ENCODE measurements around the gene DRC7.
"Not testable (repeated sequence)": the region's sequence is repeated elsewhere in the genome, so short reads cannot be mapped to it uniquely, and the experiment has no call there.

DRC7 gene

GRCh38 chr16:57761957-57762356 lies 67.4 kb downstream of the DRC7 start:
- DNase-seq (ENCODE audit: low read depth), result no peak

GRCh38 chr16:57762365-57763040 lies 67.9 kb downstream of the DRC7 start:
- no peak for DNase-seq (ENCODE audit: low read depth)

DNA sequence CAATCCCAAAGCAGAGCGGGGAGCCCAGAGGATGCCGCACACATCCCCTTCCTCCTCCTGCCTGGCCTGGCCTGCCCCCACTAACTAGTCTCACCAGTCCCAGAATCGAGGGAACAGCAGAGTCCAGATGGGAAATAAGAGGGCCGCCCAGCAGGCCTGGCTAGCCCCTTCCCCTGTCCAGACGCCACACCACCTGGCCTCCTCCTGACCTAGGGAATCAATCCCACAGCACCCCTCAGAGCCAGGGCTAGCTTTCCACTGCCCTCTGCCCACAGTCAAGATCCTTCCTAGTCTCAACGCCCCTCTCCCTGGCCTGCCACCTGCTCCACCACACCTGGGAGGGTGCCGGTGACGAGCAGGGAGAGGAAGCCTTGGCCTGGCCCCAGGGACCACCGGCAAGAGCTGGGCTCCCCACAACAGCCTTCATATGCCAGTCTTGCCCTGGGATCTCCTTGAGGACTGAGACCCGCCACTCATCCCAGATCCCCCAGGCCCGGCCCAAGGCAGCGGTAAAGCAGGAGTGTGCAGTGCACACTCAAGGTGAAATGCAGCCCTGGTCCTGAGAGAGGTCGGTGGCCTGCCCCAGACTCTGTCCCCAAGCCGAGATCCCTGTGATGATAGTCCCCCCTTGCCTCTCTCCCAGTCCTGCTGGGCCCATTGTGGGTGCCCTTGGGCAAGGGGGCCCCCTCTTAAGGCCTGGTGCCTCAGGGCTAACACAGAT lies 68.8 kb downstream of the DRC7 start:
- DNase-seq (ENCODE audit: low read depth), result no peak

- no peak for DNase-seq (ENCODE audit: low read depth)
Measured at GRCh38 chr16:57764006-57764340, 69.4 kb downstream of the DRC7 start.

DNA sequence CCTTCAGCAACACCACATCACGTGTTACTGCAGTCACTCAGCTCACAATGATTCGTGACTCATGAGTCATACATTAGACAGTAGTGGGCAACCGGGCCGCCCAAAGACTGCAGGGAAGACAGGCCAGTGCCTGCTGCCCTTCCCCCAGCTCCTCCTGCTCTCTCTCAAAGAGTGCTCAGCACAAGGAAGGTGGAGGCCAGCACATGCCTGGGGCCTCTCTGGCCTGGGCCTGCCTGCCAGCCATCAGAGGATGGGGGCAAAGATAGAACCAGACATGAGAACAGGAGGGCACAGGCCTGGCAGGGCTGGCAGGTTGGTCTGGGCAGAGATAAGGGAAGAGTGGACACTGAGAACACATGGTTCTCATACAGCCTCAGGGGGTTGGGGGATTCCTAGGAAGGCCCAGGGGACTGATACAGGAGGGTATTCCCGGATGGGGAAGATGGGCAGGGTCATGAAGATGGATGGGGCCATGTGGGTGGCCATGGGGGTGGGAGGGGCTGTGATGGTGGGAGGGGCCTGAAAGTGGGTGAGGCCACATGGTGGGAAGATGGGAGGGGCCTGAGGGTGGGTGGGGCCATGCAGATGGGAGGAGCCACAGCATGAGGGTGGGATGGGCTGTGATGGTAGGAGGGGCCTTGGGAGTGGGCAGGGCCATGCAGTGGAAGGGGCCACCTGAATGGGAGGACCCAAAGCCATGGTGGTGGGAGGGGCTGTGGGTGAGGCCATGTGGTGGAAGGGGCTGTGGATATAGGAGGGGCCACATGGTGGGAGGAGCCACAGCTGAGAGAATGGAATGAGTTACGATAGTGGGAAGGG lies 69.9 kb downstream of the DRC7 start:
- DNase-seq (ENCODE audit: low read depth), result peak; percentile 96

DNA sequence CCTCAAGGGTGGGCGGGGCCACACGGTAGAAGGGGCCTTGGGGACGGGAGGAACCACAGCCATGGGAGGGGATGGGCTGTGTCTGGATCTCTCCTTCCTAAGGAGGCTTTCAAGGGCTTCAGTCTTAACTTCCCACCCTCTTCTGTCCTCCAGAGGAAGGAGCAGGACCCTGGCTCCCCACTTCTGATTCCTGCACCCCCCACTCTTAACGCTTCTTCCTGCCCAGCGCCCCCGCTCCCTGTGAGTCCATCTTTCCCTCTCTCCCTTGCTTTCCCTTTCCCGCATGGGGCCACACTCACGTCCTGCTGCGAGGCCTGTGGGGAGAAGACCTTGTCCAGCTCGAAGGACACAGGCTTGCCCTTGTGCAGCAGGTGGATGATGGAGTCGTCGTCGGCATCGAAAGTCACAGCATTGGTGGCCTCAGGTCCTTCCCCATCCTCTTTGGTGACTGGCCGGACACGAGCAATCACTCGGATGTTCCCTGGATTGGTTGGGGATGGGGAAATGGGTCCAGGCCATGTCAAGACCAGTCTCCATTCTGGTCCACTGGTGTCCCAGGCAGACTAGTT lies 70.6 kb downstream of the DRC7 start:
- no peak for DNase-seq (ENCODE audit: low read depth)

- no peak for DNase-seq (ENCODE audit: low read depth)
Measured at GRCh38 chr16:57766714-57767348, 72.2 kb downstream of the DRC7 start.

GRCh38 chr16:57769541-57770145 lies 75.0 kb downstream of the DRC7 start:
- DNase-seq (ENCODE audit: low read depth), result no peak

DNA sequence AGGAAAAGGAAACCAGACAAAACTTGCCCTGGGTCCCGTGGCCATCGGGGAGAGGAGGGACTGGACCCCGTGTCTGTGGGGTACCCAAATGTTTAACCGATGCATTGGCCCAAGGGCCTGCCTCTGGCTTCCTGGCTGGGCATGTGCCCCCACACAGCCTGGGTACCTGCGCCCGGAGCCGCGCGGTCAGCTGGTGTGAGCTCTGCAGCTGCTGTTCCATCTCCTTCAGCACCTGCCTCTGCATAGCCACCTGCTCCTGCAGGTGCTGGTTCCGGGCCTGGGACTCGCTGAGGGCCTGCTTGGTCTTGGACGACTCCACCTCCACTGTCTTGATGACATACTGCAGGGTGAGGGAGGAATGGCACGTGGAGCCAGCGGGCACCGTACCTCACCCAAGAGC lies 75.8 kb downstream of the DRC7 start:
- DNase-seq (ENCODE audit: low read depth), result no peak

DNA sequence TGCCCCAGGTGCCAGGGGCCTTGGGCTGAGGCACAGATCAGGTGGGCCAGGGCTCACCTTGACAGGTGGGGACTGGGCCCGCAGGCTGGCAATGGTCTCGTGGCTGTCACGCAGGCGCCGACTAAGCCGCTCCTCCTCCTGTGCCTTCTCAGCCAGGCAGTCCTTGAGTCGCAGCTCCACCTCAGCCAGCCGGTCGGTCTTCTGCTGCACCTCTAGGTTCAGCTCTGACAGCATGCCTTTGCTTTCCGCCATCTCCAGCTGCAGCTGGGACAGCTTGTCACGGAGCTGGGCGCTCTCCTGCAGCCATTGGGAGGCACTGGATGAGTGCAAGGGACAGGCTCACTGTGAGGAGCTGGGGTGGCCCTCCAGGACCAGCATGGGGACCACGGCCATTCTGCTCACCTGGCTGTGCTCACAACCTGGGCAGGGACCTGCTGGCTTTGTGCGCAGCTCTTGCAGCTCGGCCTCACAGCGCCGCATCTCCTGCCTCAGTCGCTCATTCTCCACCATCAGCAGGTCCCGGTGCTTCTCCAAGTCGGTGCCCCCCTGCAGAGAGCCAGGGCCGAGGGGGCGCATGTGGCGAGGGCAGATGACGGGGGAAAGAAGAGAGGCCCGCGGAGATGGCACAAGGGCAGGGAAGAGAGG lies 76.7 kb downstream of the DRC7 start:
- DNase-seq (ENCODE audit: low read depth), result no peak

DNA sequence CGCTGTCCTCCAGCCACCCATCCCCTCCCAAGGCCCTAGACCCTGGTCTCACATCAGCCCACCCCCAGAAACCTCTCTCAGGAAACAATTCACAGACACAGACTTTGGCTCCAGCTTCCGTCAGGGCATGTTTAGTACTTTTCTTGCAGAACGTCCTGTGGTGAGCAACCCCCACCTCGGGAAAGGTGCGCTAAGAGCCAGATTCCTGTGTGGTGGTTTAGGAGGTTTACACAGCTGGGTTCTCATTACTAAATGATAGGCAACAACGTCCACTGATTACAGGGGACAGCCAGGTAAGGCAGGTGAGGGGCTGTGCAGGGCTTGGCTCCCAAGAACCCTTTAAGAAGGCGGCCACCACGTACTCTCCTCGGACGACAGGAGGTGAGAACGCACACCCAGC lies 78.4 kb downstream of the DRC7 start:
- no peak for DNase-seq (ENCODE audit: low read depth)

DNA sequence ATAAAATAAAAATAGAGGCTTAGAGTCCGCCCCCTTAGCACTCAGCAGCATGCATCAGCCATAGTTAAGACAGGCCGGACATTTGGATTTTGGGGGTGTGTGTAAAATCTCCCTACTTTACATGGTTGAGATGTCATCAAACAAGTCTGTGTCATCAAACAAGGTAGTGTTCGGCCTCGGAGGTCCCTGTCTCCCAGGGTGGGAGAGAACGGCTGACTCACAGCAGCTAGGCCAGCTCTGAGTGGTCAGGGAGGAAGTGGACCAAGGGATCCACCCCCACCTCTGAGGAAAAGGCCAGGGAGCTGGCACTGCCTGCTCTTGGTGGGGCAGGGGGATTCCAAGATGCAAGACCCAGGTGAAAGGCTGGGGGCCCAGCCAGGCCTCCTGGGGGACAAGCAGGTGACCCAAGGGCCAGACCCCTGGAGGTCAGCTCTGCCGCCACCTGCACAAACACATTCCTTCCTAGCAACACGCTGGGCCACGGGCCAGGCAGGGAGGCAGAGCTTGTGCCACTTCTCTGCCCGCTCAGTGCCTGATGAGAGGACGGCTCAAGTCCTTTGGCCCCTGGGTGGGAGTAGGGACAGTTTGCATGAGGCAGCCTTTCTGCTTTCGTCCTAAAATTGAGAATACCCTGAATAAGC lies 79.2 kb downstream of the DRC7 start:
- peak; percentile 21 for DNase-seq (ENCODE audit: low read depth)

DNA sequence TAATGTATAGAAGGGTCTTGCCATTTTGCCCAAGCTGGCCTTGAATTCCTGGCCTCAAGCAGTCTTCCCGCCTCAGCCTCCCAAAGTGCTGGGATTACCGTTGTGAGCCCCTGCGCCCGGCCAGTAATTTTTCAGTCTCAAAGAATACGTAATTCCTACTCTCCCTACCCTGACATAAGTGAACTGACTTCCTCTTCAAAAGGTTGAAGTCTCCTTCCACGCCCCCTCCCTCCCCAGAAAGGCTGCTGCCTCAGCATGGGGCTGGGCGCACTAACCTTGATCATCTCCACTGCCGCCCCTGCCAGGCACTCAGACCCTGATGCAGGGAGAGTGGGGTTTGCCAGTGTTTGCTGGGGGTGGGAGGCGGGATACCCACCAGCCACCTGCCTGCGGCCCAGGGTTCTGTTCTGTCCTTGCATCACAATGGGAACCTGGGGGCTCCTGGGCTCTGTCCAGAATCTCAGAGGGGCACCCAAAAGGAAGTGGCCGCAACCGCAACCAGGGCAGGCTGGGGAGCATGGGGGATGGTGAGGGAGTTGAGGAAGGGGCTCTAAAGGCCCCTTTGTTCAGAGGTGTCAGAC lies 80.2 kb downstream of the DRC7 start:
- no peak for DNase-seq (ENCODE audit: low read depth)

DNA sequence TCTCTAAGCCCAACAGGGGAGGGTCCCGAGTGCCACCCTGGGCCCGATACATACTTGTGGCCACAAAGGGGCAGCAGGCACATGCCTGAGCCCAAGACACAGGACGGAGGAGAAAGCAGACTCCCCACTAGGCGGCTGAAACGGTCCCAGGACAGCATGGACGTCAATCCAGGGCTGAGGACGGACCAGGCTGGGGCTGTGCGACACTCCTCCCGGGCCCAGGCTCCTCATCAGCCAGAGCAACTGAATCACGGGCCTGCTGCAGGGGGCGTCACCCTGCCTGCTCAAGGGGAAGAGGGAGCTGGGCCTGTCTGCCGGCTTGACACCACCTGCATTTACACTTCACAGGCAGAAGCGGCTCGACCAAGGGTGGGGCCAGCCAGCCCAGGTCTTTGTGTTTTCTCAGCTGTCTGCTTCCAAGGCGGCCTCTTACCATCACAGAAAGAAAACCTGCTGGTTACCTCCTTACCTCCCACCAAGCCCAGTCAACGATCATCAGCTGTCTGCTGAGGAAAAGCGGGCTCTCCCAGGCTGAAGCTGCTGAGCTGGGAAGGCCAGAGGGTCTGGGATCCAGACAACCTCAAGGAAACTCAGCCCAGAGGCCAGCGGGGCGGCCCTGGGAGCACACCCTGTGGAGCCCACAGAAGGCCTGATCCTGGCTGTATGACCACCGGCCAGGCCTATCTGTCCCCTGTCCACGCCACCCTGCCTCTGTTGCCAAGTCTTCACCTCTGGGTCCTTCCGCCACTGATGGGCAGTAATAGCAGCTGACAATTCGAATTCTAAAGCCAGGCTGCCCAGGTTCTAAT lies 81.3 kb downstream of the DRC7 start:
- DNase-seq (ENCODE audit: low read depth), result no peak

DNA sequence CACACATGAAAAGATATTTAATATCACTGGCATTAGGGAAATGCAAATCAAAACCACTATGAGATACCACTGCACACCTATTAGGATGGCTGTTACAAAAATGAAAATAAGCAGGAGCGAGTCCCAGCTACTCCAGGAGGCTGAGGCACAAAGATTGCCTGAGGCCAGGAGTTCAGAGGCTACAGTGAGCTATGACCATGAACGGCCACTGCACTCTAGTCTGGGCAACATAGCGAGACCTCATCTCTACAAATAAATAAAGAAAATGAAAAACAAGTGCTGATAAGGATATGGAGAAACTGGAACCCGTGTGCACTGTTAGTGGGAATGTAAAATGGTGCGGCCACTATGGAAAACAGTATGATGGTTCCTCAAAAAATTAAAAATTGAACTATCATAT lies 84.1 kb downstream of the DRC7 start:
- no peak for DNase-seq (ENCODE audit: low read depth)

GRCh38 chr16:57779836-57780235 lies 85.2 kb downstream of the DRC7 start:
- DNase-seq (ENCODE audit: low read depth), result not testable (repeated sequence)

GRCh38 chr16:57781349-57781740 lies 86.7 kb downstream of the DRC7 start:
- no peak for DNase-seq (ENCODE audit: low read depth)

Measured in EH (cell line).